GM21737 (cell line): ENCODE measurements around the gene MSMO1.
"Not testable (repeated sequence)": the region's sequence is repeated elsewhere in the genome, so short reads cannot be mapped to it uniquely, and the experiment has no call there.

Experiments
- ATAC-seq: cut with Tn5 transposase; IDR thresholded peaks from one replicate; pipeline ENCODE4 v1.9.1; 2021; ENCODE audit warnings: mild to moderate bottlenecking, moderate library complexity; ENCODE audit not compliant: unreplicated experiment

The MSMO1 gene

GRCh38 chr4:165324236-165324917 is 3.1 kb upstream of the MSMO1 start:
- ATAC-seq, result no peak

GRCh38 chr4:165324918-165325304 is 2.6 kb upstream of the MSMO1 start:
- no peak for ATAC-seq

- ATAC-seq, result no peak
Measured at GRCh38 chr4:165325732-165326512, 1.5 kb upstream of the MSMO1 start.

- no peak for ATAC-seq
Measured at GRCh38 chr4:165326831-165327210, 648 bp upstream of the MSMO1 start.

- ATAC-seq, result no peak
Measured at GRCh38 chr4:165328101-165328425, 594 bp downstream of the MSMO1 start.

- no peak for ATAC-seq
Measured at GRCh38 chr4:165328708-165329107, 1.2 kb downstream of the MSMO1 start.

GRCh38 chr4:165330071-165330470 is 2.6 kb downstream of the MSMO1 start:
- no peak for ATAC-seq

GRCh38 chr4:165330666-165331065 is 3.2 kb downstream of the MSMO1 start:
- ATAC-seq, result no peak

GRCh38 chr4:165331359-165331758 is 3.9 kb downstream of the MSMO1 start:
- no peak for ATAC-seq

GRCh38 chr4:165331823-165332222 is 4.4 kb downstream of the MSMO1 start:
- no peak for ATAC-seq

GRCh38 chr4:165332502-165332901 is 5.0 kb downstream of the MSMO1 start:
- no peak for ATAC-seq

GRCh38 chr4:165335163-165335703 is 7.8 kb downstream of the MSMO1 start:
- no peak for ATAC-seq

- no peak for ATAC-seq
Measured at GRCh38 chr4:165336743-165337142, 9.3 kb downstream of the MSMO1 start.

- ATAC-seq, result not testable (repeated sequence)
Measured at GRCh38 chr4:165342340-165342739, 14.9 kb downstream of the MSMO1 start.

- ATAC-seq, result no peak
Measured at GRCh38 chr4:165343353-165344191, 16.1 kb downstream of the MSMO1 start.

GRCh38 chr4:165345666-165346417 is 18.4 kb downstream of the MSMO1 start:
- ATAC-seq, result no peak

GRCh38 chr4:165347647-165348569 is 20.4 kb downstream of the MSMO1 start:
- ATAC-seq, result no peak

GRCh38 chr4:165351359-165352130 is 24.1 kb downstream of the MSMO1 start:
- ATAC-seq, result no peak

GRCh38 chr4:165355900-165356300 is 28.4 kb downstream of the MSMO1 start:
- ATAC-seq, result no peak
